MM.1S (cell line): Measurements from ENCODE around the gene CDC42SE2.
"Not testable (repeated sequence)": the region's sequence is repeated elsewhere in the genome, so short reads cannot be mapped to it uniquely, and the experiment has no call there.

Source experiments
- DNase-seq: peaks from one replicate; pipeline ENCODE4 v3.0.0-alpha.2; 2015
- H2AFZ ChIP-seq: fragments of 300-600 bp; sonication (generic); 2 replicates; pipeline ENCODE4 v1.6.0; 2016; ENCODE audit warnings: antibody characterized with exemption, low read length
- H3F3A ChIP-seq: fragments of 300-600 bp; sonication (generic); 2 replicates; pipeline ENCODE4 v1.6.1; 2016; ENCODE audit warnings: mild to moderate bottlenecking, antibody characterized with exemption, low read length, moderate library complexity, mixed read lengths; ENCODE audit not compliant: insufficient read depth
- H3K27ac ChIP-seq: fragments of 300-600 bp; sonication (generic); 2 replicates; pipeline ENCODE4 v1.5.1; 2016; ENCODE audit warnings: mild to moderate bottlenecking, low read length
- H3K27me3 ChIP-seq: fragments of 300-600 bp; sonication (generic); replicated peaks from 2 replicates; pipeline ENCODE4 v1.6.0; 2016; ENCODE audit warnings: low read length; ENCODE audit not compliant: insufficient read depth
- H3K36me3 ChIP-seq: fragments of 300-600 bp; sonication (generic); replicated peaks from 2 replicates; pipeline ENCODE4 v1.6.1; 2016; ENCODE audit warnings: mild to moderate bottlenecking, low read length, mixed read lengths; ENCODE audit not compliant: insufficient read depth
- H3K4me1 ChIP-seq: fragments of 300-600 bp; sonication (generic); 2 replicates; pipeline ENCODE4 v1.6.1; 2016; ENCODE audit warnings: low read length, mixed read lengths
- H3K4me2 ChIP-seq: fragments of 300-600 bp; sonication (generic); 2 replicates; pipeline ENCODE4 v1.6.0; 2016; ENCODE audit warnings: low read depth, low read length
- H3K4me3 ChIP-seq: fragments of 300-600 bp; sonication (generic); 2 replicates; pipeline ENCODE4 v1.5.1; 2016; ENCODE audit warnings: low read length, mixed read lengths
- H3K79me2 ChIP-seq: fragments of 300-600 bp; sonication (generic); 2 replicates; pipeline ENCODE4 v1.6.1; 2016; ENCODE audit warnings: mixed run types, low read length, mixed read lengths
- H3K9ac ChIP-seq: fragments of 300-600 bp; sonication (generic); 2 replicates; pipeline ENCODE4 v1.6.1; 2016; ENCODE audit warnings: low read length, mixed read lengths
- H3K9me2 ChIP-seq: fragments of 300-600 bp; sonication (generic); replicated peaks from 2 replicates; pipeline ENCODE4 v1.6.1; 2016; ENCODE audit warnings: mild to moderate bottlenecking, low read length, mixed read lengths; ENCODE audit not compliant: insufficient read depth
- H3K9me3 ChIP-seq: fragments of 300-600 bp; sonication (generic); replicated peaks from 2 replicates; pipeline ENCODE4 v1.6.1; 2016; ENCODE audit warnings: mild to moderate bottlenecking, low read length, mixed read lengths; ENCODE audit not compliant: insufficient read depth
- H4K20me1 ChIP-seq: fragments of 300-600 bp; sonication (generic); 2 replicates; pipeline ENCODE4 v1.6.1; 2016; ENCODE audit warnings: mild to moderate bottlenecking, low read length, moderate library complexity, mixed read lengths; ENCODE audit not compliant: insufficient read depth
- EZH2 ChIP-seq: fragments of 300-600 bp; sonication (generic); optimal IDR thresholded peaks from 2 replicates; pipeline ENCODE3; 2017; ENCODE audit warnings: low read depth, mild to moderate bottlenecking, antibody characterized with exemption, low read length, mixed read lengths
- EZH2phosphoT487 ChIP-seq: fragments of 300-600 bp; sonication (generic); IDR thresholded peaks from 2 replicates; pipeline ENCODE4 v1.6.1; 2018; ENCODE audit warnings: antibody characterized with exemption, low read length
- TF ChIP-seq, protein P1 (sequence below): fragments of 300-600 bp; sonication (generic); IDR thresholded peaks from 2 replicates; pipeline ENCODE4 v1.5.1; 2016; ENCODE audit warnings: antibody characterized with exemption, low read length, mixed read lengths

The CDC42SE2 gene

DNA sequence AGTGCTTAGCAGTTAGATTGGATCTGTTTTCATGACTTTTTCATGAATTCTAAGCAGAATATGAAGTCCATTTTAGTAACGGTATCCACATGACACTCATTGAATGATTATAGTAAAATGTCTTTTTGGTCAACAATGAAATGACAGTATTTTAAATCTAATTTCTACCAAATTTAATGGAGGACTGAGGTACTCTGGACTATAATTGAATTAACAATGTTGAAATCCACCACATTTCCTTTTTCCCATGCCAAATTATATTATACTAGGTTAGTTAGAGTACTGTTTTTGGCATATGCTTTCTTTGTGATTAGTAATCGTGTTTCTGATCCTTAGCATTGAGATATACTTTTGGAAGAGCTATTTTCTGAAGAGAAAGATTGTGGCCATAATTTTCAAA lies 40.6 kb downstream of the CDC42SE2 start:
- H3F3A ChIP-seq: no peaks in the 10 kb centered on the region
- peaks cover 77% of the 10 kb centered on the region for H3K79me2 ChIP-seq
- H3K9me3 ChIP-seq: no peaks in the 10 kb centered on the region
- no peak overlapping the region for H3K4me2 ChIP-seq
- no peaks in the 10 kb centered on the region for H3K9me2 ChIP-seq
- no peak for TF ChIP-seq EZH2
- TF ChIP-seq, protein P1, sequence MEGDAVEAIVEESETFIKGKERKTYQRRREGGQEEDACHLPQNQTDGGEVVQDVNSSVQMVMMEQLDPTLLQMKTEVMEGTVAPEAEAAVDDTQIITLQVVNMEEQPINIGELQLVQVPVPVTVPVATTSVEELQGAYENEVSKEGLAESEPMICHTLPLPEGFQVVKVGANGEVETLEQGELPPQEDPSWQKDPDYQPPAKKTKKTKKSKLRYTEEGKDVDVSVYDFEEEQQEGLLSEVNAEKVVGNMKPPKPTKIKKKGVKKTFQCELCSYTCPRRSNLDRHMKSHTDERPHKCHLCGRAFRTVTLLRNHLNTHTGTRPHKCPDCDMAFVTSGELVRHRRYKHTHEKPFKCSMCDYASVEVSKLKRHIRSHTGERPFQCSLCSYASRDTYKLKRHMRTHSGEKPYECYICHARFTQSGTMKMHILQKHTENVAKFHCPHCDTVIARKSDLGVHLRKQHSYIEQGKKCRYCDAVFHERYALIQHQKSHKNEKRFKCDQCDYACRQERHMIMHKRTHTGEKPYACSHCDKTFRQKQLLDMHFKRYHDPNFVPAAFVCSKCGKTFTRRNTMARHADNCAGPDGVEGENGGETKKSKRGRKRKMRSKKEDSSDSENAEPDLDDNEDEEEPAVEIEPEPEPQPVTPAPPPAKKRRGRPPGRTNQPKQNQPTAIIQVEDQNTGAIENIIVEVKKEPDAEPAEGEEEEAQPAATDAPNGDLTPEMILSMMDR: no peak
- TF ChIP-seq EZH2phosphoT487: no peak
- DNase-seq: no peak
- no peak overlapping the region for H3K27ac ChIP-seq
- 0 out of 2 replicates have a peak, but pooled peaks cover 3% of the 10 kb centered on the region for H4K20me1 ChIP-seq
- no peaks in the 10 kb centered on the region for H3K36me3 ChIP-seq
- no peak overlapping the region for H3K9ac ChIP-seq
- no peak overlapping the region for H2AFZ ChIP-seq
- no peak overlapping the region for H3K4me3 ChIP-seq
- no peaks in the 10 kb centered on the region for H3K4me1 ChIP-seq
- no peaks in the 10 kb centered on the region for H3K27me3 ChIP-seq

DNA sequence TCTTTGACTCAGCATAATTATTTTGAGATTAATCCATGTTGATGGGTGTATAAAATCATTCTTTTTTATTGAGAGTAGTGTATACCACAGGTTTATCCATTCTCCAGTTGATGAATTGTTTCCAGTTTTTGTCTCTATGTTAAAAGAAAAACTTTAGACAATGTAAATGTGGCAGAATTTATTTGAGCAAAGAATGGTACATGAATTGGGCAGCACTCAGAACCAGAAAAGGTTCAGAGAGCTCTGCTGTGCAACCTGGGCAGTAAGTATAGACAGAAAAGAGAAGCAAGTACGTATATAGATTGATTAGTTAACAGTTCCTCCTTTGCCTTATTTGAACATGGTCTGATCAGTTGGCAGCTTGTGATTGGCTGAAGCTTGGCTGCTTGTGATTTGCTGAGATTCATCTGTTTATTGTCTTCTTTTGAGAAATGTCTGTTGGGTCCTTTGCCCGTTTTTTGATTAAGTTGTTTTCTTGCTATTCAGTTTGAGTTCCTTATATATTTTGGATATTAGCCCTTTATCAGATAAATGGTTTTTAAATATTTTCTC lies 41.4 kb downstream of the CDC42SE2 start:
- H3K4me1 ChIP-seq: no peaks in the 10 kb centered on the region
- no peaks in the 10 kb centered on the region for H3F3A ChIP-seq
- no peaks in the 10 kb centered on the region for H3K36me3 ChIP-seq
- no peak overlapping the region for H3K9ac ChIP-seq
- H3K4me2 ChIP-seq: no peak overlapping the region
- no peaks in the 10 kb centered on the region for H3K9me3 ChIP-seq
- H3K27me3 ChIP-seq: no peaks in the 10 kb centered on the region
- H4K20me1 ChIP-seq: no peaks in the 10 kb centered on the region
- no peak for TF ChIP-seq EZH2phosphoT487
- TF ChIP-seq, protein P1: no peak
- TF ChIP-seq EZH2: no peak
- no peak overlapping the region for H3K27ac ChIP-seq
- H3K79me2 ChIP-seq: peaks cover 69% of the 10 kb centered on the region
- no peak overlapping the region for H3K4me3 ChIP-seq
- H3K9me2 ChIP-seq: no peaks in the 10 kb centered on the region
- H2AFZ ChIP-seq: no peak overlapping the region
- no peak for DNase-seq

DNA sequence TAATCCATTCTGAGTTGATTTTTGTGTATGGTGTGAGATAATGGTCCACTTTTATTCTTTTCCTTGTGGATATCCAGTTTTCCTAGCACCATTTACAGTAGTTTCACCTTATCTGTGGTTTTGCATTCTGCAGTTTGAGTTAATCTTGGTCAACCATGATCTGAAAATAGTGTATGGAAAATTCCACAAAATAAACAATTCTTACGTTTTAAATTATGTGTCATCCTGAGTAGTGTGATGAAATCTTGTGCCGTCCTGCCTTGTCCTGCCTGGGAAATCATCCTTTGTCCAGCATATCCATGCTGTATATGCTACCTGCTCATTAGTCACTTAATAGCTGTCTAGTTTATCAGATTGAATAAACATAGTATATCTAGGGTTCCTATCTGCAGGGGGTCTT lies 42.1 kb downstream of the CDC42SE2 start:
- Histone ChIP-seq H3K36me3 (no peaks in the 10 kb centered on the region), H3K9ac (no peak overlapping the region), H3F3A (no peaks in the 10 kb centered on the region), H2AFZ (no peak overlapping the region), H3K4me2 (no peak overlapping the region), H3K9me3 (no peaks in the 10 kb centered on the region), H3K27me3 (no peaks in the 10 kb centered on the region), H4K20me1 (no peaks in the 10 kb centered on the region), H3K27ac (no peak overlapping the region), H3K4me1 (no peaks in the 10 kb centered on the region), H3K4me3 (no peak overlapping the region), H3K79me2 (peaks cover 62% of the 10 kb centered on the region), H3K9me2 (no peaks in the 10 kb centered on the region)
- TF ChIP-seq, protein P1: no peak
- TF ChIP-seq EZH2: no peak
- TF ChIP-seq EZH2phosphoT487: no peak
- no peak for DNase-seq

DNA sequence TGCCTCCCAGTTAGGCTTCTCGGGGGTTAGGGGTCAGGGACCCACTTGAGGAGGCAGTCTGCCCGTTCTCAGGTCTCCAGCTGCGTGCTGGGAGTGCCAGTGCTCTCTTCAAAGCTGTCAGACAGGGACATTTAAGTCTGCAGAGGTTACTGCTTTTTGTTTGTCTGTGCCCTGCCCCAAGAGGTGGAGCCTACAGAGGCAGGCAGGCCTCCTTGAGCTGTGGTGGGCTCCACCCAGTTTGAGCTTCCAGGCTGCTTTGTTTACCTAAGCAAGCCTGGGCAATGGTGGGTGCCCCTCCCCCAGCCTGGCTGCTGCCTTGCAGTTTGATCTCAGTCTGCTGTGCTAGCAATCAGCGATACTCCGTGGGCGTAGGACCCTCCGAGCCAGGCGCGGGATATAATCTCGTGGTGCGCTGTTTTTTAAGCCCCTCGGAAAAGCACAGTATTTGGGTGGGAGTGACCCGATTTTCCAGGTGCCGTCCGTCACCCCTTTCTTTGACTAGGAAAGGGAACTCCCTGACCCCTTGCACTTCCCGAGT lies 48.5 kb downstream of the CDC42SE2 start:
- Histone ChIP-seq H4K20me1 (peaks cover 15% of the 10 kb centered on the region; the same call in 1 of the 2 replicates), H3K79me2 (peaks cover 62% of the 10 kb centered on the region)
- H3K4me3 ChIP-seq, DNase-seq, H3K9me3 ChIP-seq, H3K9me2 ChIP-seq, H3K9ac ChIP-seq, H3K4me1 ChIP-seq, H3K36me3 ChIP-seq, H3K27me3 ChIP-seq, H2AFZ ChIP-seq, H3K27ac ChIP-seq, H3K4me2 ChIP-seq, H3F3A ChIP-seq: not testable (repeated sequence)
